ENCODE data around the gene MGRN1. TPM values are rescaled to one million over a fixed set of nuclear protein-coding genes. Genes with fewer than 3 reads are reported as not detected.
"Not testable (repeated sequence)": the region's sequence is repeated elsewhere in the genome, so short reads cannot be mapped to it uniquely, and the experiment has no call there.

Gene MGRN1
- total RNA-seq, 6 experiments from 2014 or later: 65.8 to 81.6 (median 69.1) TPM

- Mint-ChIP-seq H3K4me1 (ENCODE audit: low read depth) (peaks cover 14% of the 10 kb centered on the region), H3K27ac (peak within 1 kb of the TSS; percentile 96), H3K27me3 (ENCODE audit: insufficient read depth) (peaks cover 2% of the 10 kb centered on the region), H3K36me3 (ENCODE audit: low read depth) (peaks cover 9% of the 10 kb centered on the region), H3K4me3 (peak within 1 kb of the TSS; percentile 94), H3K9me3 (no peaks in the 10 kb centered on the region)
- DNase-seq: peak; percentile 98
- no peak for TF ChIP-seq CTCF (IDR thresholded peaks at IDR 0.05)
Observed at GRCh38 chr16:4734063-4734729, 109.6 kb downstream of the MGRN1 start, which contains the start of the genes ANKS3 and DNAAF8. Gene ANKS3, minus strand, starts transcription at chr16:4734271. Its CDS starts 4,122 bp downstream, at chr16:4730149. Gene DNAAF8, plus strand, starts transcription at chr16:4734537. Its CDS starts 1,978 bp downstream, at chr16:4736515.

GRCh38 chr16:4734730-4735535 lies 110.3 kb downstream of the MGRN1 start:
- Mint-ChIP-seq H3K9me3 (no peaks in the 10 kb centered on the region), H3K27ac (peak overlapping the region; percentile 96), H3K27me3 (ENCODE audit: insufficient read depth) (peaks cover 2% of the 10 kb centered on the region), H3K4me1 (ENCODE audit: low read depth) (peaks cover 14% of the 10 kb centered on the region), H3K36me3 (ENCODE audit: low read depth) (peaks cover 9% of the 10 kb centered on the region), H3K4me3 (peak overlapping the region; percentile 94)
- peak; percentile 68 for DNase-seq
- TF ChIP-seq CTCF (IDR thresholded peaks at IDR 0.05): no peak

- Mint-ChIP-seq H3K4me3 (no peak overlapping the region), H3K36me3 (ENCODE audit: low read depth) (peaks cover 5% of the 10 kb centered on the region), H3K9me3 (no peaks in the 10 kb centered on the region), H3K27me3 (ENCODE audit: insufficient read depth) (peaks cover 2% of the 10 kb centered on the region), H3K4me1 (ENCODE audit: low read depth) (peaks cover 14% of the 10 kb centered on the region), H3K27ac (no peak overlapping the region; the same call in 1 of the 2 replicates)
- no peak for DNase-seq
- TF ChIP-seq CTCF (IDR thresholded peaks at IDR 0.05): no peak
Observed at GRCh38 chr16:4736546-4736945, 111.9 kb downstream of the MGRN1 start.

DNA sequence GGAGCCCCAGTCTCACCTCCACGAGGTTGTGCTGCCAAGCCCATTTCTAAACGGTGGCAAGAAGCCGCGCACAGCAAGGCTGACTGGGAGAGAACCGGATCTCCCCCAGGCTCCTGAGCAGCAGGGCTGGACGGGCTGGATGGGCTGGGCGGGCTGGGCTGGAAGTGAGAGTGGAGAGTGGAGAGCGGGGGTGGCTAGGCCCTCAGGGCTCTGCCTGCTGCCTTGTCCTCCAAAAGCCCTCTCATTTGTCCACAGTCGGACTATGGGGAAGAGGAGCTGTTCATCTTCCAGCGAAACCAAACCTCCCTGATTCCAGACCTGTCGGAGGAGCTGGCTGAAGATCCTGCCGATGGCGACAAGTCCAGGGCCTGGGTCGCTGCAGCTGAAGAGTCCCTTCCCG lies 112.9 kb downstream of the MGRN1 start:
- Mint-ChIP-seq H3K9me3 (no peaks in the 10 kb centered on the region), H3K27me3 (ENCODE audit: insufficient read depth) (peaks cover 2% of the 10 kb centered on the region), H3K4me3 (no peak overlapping the region), H3K36me3 (ENCODE audit: low read depth) (peaks cover 4% of the 10 kb centered on the region), H3K4me1 (ENCODE audit: low read depth) (peaks cover 12% of the 10 kb centered on the region), H3K27ac (no peak overlapping the region)
- TF ChIP-seq CTCF (IDR thresholded peaks at IDR 0.05): no peak
- DNase-seq: no peak

- H3K4me1 Mint-ChIP-seq (ENCODE audit: low read depth): peaks cover 14% of the 10 kb centered on the region
- not testable (repeated sequence) for H3K9me3 Mint-ChIP-seq; DNase-seq; H3K36me3 Mint-ChIP-seq (ENCODE audit: low read depth); H3K27ac Mint-ChIP-seq; H3K27me3 Mint-ChIP-seq (ENCODE audit: insufficient read depth); H3K4me3 Mint-ChIP-seq
Observed at GRCh38 chr16:4738370-4738769, 113.7 kb downstream of the MGRN1 start.

Small RNA genes lying within 50 kb of the gene (microRNA-seq; reads per million reads assigned to microRNA genes)
- gene MIR6769A: not detected

Other genes with a start within 250 kb of the MGRN1 start
- gene CORO7, start 208.2 kb upstream of the MGRN1 start, total RNA-seq (2021; fragmentation: NEBNext Ultra II Directional; extraction: Animal tissue kit (Norgen Biotek cat#: 25700)): 10 to 100 TPM; 12.1 to 20.9 (median 17.2) TPM
- 10 to 100 TPM; 40.8 to 54.4 (median 45.1) TPM for gene DNAJA3, start 199.0 kb upstream of the MGRN1 start, total RNA-seq (2021; fragmentation: NEBNext Ultra II Directional; extraction: Animal tissue kit (Norgen Biotek cat#: 25700))
- 10 to 100 TPM; 26.2 to 37.2 (median 33.7) TPM for gene NMRAL1, start 150.2 kb upstream of the MGRN1 start, total RNA-seq (2021; fragmentation: NEBNext Ultra II Directional; extraction: Animal tissue kit (Norgen Biotek cat#: 25700))
- 10 to 100 TPM; 45.2 to 60.5 (median 54.9) TPM for gene HMOX2, start 148.4 kb upstream of the MGRN1 start, total RNA-seq (2021; fragmentation: NEBNext Ultra II Directional; extraction: Animal tissue kit (Norgen Biotek cat#: 25700))
- 1 to 10 TPM; 5.0 to 8.3 (median 6.4) TPM for gene CDIP1, start 86.1 kb upstream of the MGRN1 start, total RNA-seq (2021; fragmentation: NEBNext Ultra II Directional; extraction: Animal tissue kit (Norgen Biotek cat#: 25700))
- gene C16orf96, start 68.5 kb upstream of the MGRN1 start, total RNA-seq (2021; fragmentation: NEBNext Ultra II Directional; extraction: Animal tissue kit (Norgen Biotek cat#: 25700)): not detected
- 10 to 100 TPM; 23.5 to 33.2 (median 27.9) TPM for gene UBALD1, start 9.9 kb upstream of the MGRN1 start, total RNA-seq (2021; fragmentation: NEBNext Ultra II Directional; extraction: Animal tissue kit (Norgen Biotek cat#: 25700))
- 10 to 100 TPM; 33.2 to 41.8 (median 34.3) TPM for gene NUDT16L1, start 68.7 kb downstream of the MGRN1 start, total RNA-seq (2021; fragmentation: NEBNext Ultra II Directional; extraction: Animal tissue kit (Norgen Biotek cat#: 25700))
- gene ANKS3, start 109.4 kb downstream of the MGRN1 start, total RNA-seq (2021; fragmentation: NEBNext Ultra II Directional; extraction: Animal tissue kit (Norgen Biotek cat#: 25700)): 10 to 100 TPM; 16.7 to 23.1 (median 19.7) TPM
- gene DNAAF8, start 109.7 kb downstream of the MGRN1 start, total RNA-seq (2021; fragmentation: NEBNext Ultra II Directional; extraction: Animal tissue kit (Norgen Biotek cat#: 25700)): 1 to 10 TPM; 1.1 to 2.8 (median 1.6) TPM
- 10 to 100 TPM in 4 of 6 experiments, 1 to 10 TPM in 2; 8.9 to 13.4 (median 10.4) TPM for gene ZNF500, start 142.3 kb downstream of the MGRN1 start, total RNA-seq (2021; fragmentation: NEBNext Ultra II Directional; extraction: Animal tissue kit (Norgen Biotek cat#: 25700))
- gene SEPTIN12, start 163.5 kb downstream of the MGRN1 start, total RNA-seq (2021; fragmentation: NEBNext Ultra II Directional; extraction: Animal tissue kit (Norgen Biotek cat#: 25700)): not detected
- gene SMIM22, start 170.5 kb downstream of the MGRN1 start, total RNA-seq (2021; fragmentation: NEBNext Ultra II Directional; extraction: Animal tissue kit (Norgen Biotek cat#: 25700)): not detected
- 10 to 100 TPM; 16.8 to 20.1 (median 18.5) TPM for gene ROGDI, start 177.8 kb downstream of the MGRN1 start, total RNA-seq (2021; fragmentation: NEBNext Ultra II Directional; extraction: Animal tissue kit (Norgen Biotek cat#: 25700))
- 10 to 100 TPM; 77.6 to 89.4 (median 81.8) TPM for gene GLYR1, start 222.5 kb downstream of the MGRN1 start, total RNA-seq (2021; fragmentation: NEBNext Ultra II Directional; extraction: Animal tissue kit (Norgen Biotek cat#: 25700))
- 10 to 100 TPM; 21.3 to 24.8 (median 22.0) TPM for gene UBN1, start 222.7 kb downstream of the MGRN1 start, total RNA-seq (2021; fragmentation: NEBNext Ultra II Directional; extraction: Animal tissue kit (Norgen Biotek cat#: 25700))